A673 (cell line): ENCODE results near the gene CEBPB. TPM values are rescaled to one million over a fixed set of nuclear protein-coding genes. Genes with fewer than 3 reads are reported as not detected.

Experiments
- BruUV-seq: library from RNA; stranded (reverse); fragments of 400-500 nt; replicated peaks from 2 replicates; lab custom pipeline; 2021; lab: Mats Ljungman, UMichigan
- CTCF ChIA-PET: fragments of 300-600 bp; sonication (Branson Sonifier 250); formaldehyde crosslinking; loops from one replicate; lab custom pipeline; 2022; ENCODE audit warnings: antibody characterized with exemption; lab: Charles Lee
- POLR2A ChIA-PET: fragments of 300-600 bp; sonication (Branson Sonifier 250); formaldehyde crosslinking; loops from one replicate; lab custom pipeline; 2022; ENCODE audit warnings: antibody characterized with exemption; ENCODE audit not compliant: low non-redundant PET; lab: Charles Lee
- DNase-seq: peaks from one replicate; pipeline ENCODE4 v3.0.0-alpha.2; 2015; ENCODE audit warnings: low spot score
- H3K27ac ChIP-seq: fragments of 200-600 bp; sonication (generic); 2 replicates; pipeline ENCODE4 v1.5.1; 2016; ENCODE audit warnings: mixed run types, low read depth, mild to moderate bottlenecking, mixed read lengths, antibody characterized with exemption, low read length; ENCODE audit not compliant: poor library complexity, severe bottlenecking
- H3K27me3 ChIP-seq: fragments of 200-600 bp; sonication (generic); replicated peaks from 2 replicates; pipeline ENCODE4 v1.6.1; 2017; ENCODE audit warnings: mixed run types, low read depth, mild to moderate bottlenecking, mixed read lengths, antibody characterized with exemption, low read length; ENCODE audit not compliant: insufficient read depth, poor library complexity
- H3K36me3 ChIP-seq: fragments of 200-600 bp; sonication (generic); 2 replicates; pipeline ENCODE4 v1.6.1; 2016; ENCODE audit warnings: mixed run types, mild to moderate bottlenecking, mixed read lengths, antibody characterized with exemption, low read length; ENCODE audit not compliant: insufficient read depth, poor library complexity, severe bottlenecking
- H3K4me1 ChIP-seq: fragments of 200-600 bp; sonication (generic); 2 replicates; pipeline ENCODE4 v1.6.1; 2017; ENCODE audit warnings: mixed run types, mild to moderate bottlenecking, mixed read lengths, antibody characterized with exemption, low read length; ENCODE audit not compliant: insufficient read depth, poor library complexity, severe bottlenecking
- H3K4me3 ChIP-seq: fragments of 200-600 bp; sonication (generic); 2 replicates; pipeline ENCODE4 v1.5.1; 2016; ENCODE audit warnings: low read depth, mixed run types, mild to moderate bottlenecking, mixed read lengths, low read length; ENCODE audit not compliant: poor library complexity, severe bottlenecking
- H3K9me3 ChIP-seq: fragments of 200-600 bp; sonication (generic); 2 replicates; pipeline ENCODE4 v1.6.1; 2016; ENCODE audit warnings: mixed run types, low read depth, mild to moderate bottlenecking, mixed read lengths, antibody characterized with exemption, low read length; ENCODE audit not compliant: poor library complexity, severe bottlenecking
- EZH2 ChIP-seq: fragments of 200-600 bp; sonication (generic); IDR thresholded peaks from 2 replicates; pipeline ENCODE4 v1.6.1; 2017; ENCODE audit warnings: borderline replicate concordance, low read depth, mild to moderate bottlenecking, mixed read lengths, antibody characterized with exemption, low read length; ENCODE audit not compliant: poor library complexity, severe bottlenecking
- intact Hi-C: fragments of 100-400 bp; cut with micrococcal nuclease; formaldehyde crosslinking; loops from one replicate; pipeline ENCODE4 v1.10.0; 2022; ENCODE audit not compliant: unreplicated experiment
- total RNA-seq: library from RNA; stranded (reverse); gene quantifications from 2 replicates; pipeline ENCODE4 v1.2.3, GENCODE V29; 2021
- TF ChIP-seq, protein P1 (sequence below): fragments of 300-800, 200-600 bp; sonication (generic); conservative IDR thresholded peaks from 2 replicates; pipeline ENCODE4 v1.5.1; 2017; ENCODE audit warnings: low read depth, mild to moderate bottlenecking, antibody characterized with exemption, low read length, moderate library complexity, mixed read lengths

Gene CEBPB
- total RNA-seq, 1 experiment from 2014 or later = 130 TPM

DNA sequence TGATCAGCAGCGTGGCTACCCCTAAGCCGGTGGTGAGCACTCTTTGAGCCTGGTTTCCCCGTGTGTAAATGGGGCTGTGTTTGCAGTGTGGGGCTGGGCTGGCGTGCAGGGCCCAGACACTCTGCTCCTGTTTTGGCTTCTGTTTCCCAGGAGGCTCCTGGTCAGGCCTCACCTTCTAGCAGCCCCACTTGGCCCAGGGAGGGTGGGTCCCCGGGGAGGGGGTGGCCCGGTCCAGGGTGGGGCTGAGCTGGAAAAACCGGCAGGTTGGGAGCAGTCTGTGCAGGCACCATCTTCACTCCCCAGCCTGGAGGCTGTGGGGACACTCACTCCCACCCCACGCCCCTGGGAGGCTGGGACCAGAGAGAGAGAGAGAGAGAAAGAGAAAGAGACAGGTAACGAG lies 25.3 kb downstream of the CEBPB start:
- Histone ChIP-seq H3K27me3 (no peaks in the 10 kb centered on the region), H3K36me3 (no peaks in the 10 kb centered on the region), H3K27ac (no peak overlapping the region), H3K4me3 (no peak overlapping the region), H3K9me3 (no peaks in the 10 kb centered on the region), H3K4me1 (peaks cover 16% of the 10 kb centered on the region)
- POLR2A ChIA-PET = no interaction called here
- no peak for DNase-seq
- BruUV-seq = no TSS peak
- CTCF ChIA-PET = no interaction called here
- TF ChIP-seq, protein P1, sequence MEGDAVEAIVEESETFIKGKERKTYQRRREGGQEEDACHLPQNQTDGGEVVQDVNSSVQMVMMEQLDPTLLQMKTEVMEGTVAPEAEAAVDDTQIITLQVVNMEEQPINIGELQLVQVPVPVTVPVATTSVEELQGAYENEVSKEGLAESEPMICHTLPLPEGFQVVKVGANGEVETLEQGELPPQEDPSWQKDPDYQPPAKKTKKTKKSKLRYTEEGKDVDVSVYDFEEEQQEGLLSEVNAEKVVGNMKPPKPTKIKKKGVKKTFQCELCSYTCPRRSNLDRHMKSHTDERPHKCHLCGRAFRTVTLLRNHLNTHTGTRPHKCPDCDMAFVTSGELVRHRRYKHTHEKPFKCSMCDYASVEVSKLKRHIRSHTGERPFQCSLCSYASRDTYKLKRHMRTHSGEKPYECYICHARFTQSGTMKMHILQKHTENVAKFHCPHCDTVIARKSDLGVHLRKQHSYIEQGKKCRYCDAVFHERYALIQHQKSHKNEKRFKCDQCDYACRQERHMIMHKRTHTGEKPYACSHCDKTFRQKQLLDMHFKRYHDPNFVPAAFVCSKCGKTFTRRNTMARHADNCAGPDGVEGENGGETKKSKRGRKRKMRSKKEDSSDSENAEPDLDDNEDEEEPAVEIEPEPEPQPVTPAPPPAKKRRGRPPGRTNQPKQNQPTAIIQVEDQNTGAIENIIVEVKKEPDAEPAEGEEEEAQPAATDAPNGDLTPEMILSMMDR = no peak
- TF ChIP-seq EZH2 = no peak
- intact Hi-C loops = no loop called here

DNA sequence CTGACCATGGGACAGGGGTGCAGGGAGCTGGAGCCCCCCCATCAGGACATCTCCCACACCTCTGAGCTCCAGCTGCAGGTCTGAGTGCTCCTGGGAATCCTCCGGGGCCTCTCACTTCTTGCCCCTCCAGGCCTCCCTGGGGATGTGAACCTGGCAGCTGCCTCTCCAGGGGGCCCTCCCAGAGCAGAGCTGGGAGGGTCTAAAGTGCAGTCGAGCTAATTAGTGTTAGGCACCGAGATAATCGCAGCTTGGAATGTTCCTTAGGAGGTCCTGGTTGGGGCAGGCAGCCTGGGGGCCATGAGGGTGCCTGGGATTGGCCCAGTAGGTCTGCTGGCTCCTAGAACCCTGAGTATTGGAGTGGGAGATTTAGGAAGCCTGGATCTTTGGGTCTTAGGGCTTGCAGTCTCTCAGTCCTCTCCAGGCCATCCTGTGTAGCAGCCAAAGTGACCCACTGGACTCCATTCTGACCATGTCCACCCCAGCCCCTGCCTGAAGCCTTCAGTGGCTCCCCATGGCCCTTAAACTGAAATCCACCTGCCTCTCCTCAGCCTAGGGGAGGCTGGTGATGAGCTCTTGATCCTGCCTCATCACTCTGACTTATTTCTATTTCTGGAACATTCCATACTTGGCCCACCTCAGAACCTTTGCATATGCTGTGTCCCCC lies 26.0 kb downstream of the CEBPB start:
- TF ChIP-seq EZH2 = no peak
- TF ChIP-seq, protein P1 = no peak
- POLR2A ChIA-PET = no interaction called here

GRCh38 chr20:50217207-50217949 lies 26.7 kb downstream of the CEBPB start:
- intact Hi-C loops = no loop called here
- H3K27me3 ChIP-seq = no peaks in the 10 kb centered on the region
- no TSS peak for BruUV-seq
- H3K4me3 ChIP-seq = no peak overlapping the region
- DNase-seq = no peak
- ChIA-PET CTCF (interaction anchor here (0.6 kb wide), 1 partner anchor 533 kb away, joined by 8 read pairs; no protein-coding TSS in a partner anchor), POLR2A (no interaction called here)
- H3K36me3 ChIP-seq = no peaks in the 10 kb centered on the region
- TF ChIP-seq, protein P1 = no peak
- H3K27ac ChIP-seq = no peak overlapping the region
- H3K9me3 ChIP-seq = no peaks in the 10 kb centered on the region
- H3K4me1 ChIP-seq = peaks cover 16% of the 10 kb centered on the region

More for the DNA sequence above, 26.0 kb downstream of the CEBPB start:
- CTCF ChIA-PET = no interaction called here
- intact Hi-C loops = no loop called here
- Histone ChIP-seq H3K36me3 (no peaks in the 10 kb centered on the region), H3K4me1 (peaks cover 16% of the 10 kb centered on the region), H3K4me3 (no peak overlapping the region), H3K27me3 (no peaks in the 10 kb centered on the region), H3K9me3 (no peaks in the 10 kb centered on the region), H3K27ac (no peak overlapping the region)
- no peak for DNase-seq
- BruUV-seq = no TSS peak
